CD4-positive, alpha-beta T cell treated with Interleukin-21 for 1 hour (primary cell): ENCODE data around the gene SYT2.
A peak's percentile ranks its signal among the peaks of the same experiment; 100 is the strongest.
"Not testable (repeated sequence)": the region's sequence is repeated elsewhere in the genome, so short reads cannot be mapped to it uniquely, and the experiment has no call there.

Source experiments
- DNase-seq: peaks from one replicate; pipeline ENCODE4 v3.0.0-alpha.2; 2020

SYT2 gene

GRCh38 chr1:202710070-202711045 is at the start of gene SYT2:
Gene SYT2, minus strand, starts transcription at chr1:202710454. Its CDS starts 104,682 bp downstream, at chr1:202605772.
- DNase-seq: no peak

- DNase-seq: no peak
Measured at GRCh38 chr1:202756391-202756790, 46.1 kb upstream of the SYT2 start.

GRCh38 chr1:202754293-202754692 is 44.0 kb upstream of the SYT2 start:
- DNase-seq: no peak

- DNase-seq: no peak
Measured at GRCh38 chr1:202752774-202753173, 42.5 kb upstream of the SYT2 start.

- peak; percentile 29 for DNase-seq
Measured at GRCh38 chr1:202750761-202751160, 40.5 kb upstream of the SYT2 start.

- no peak for DNase-seq
Measured at GRCh38 chr1:202750024-202750423, 39.8 kb upstream of the SYT2 start.

GRCh38 chr1:202745323-202745888 is 35.2 kb upstream of the SYT2 start:
- DNase-seq: no peak

- not testable (repeated sequence) for DNase-seq
Measured at GRCh38 chr1:202744770-202745169, 34.5 kb upstream of the SYT2 start.

GRCh38 chr1:202742496-202742895 is 32.2 kb upstream of the SYT2 start:
- no peak for DNase-seq

- DNase-seq: no peak
Measured at GRCh38 chr1:202733251-202733650, 23.0 kb upstream of the SYT2 start.

GRCh38 chr1:202728951-202729350 is 18.7 kb upstream of the SYT2 start:
- no peak for DNase-seq

GRCh38 chr1:202725526-202725925 is 15.3 kb upstream of the SYT2 start:
- DNase-seq: no peak

- no peak for DNase-seq
Measured at GRCh38 chr1:202723708-202724107, 13.5 kb upstream of the SYT2 start.

- DNase-seq: not testable (repeated sequence)
Measured at GRCh38 chr1:202723046-202723445, 12.8 kb upstream of the SYT2 start.

GRCh38 chr1:202716654-202717053 is 6.4 kb upstream of the SYT2 start:
- DNase-seq: no peak

GRCh38 chr1:202714202-202714601 is 3.9 kb upstream of the SYT2 start:
- not testable (repeated sequence) for DNase-seq

- no peak for DNase-seq
Measured at GRCh38 chr1:202713110-202713509, 2.9 kb upstream of the SYT2 start.

GRCh38 chr1:202711949-202712635 is 1.8 kb upstream of the SYT2 start:
- DNase-seq: no peak

GRCh38 chr1:202709276-202710041 is 795 bp downstream of the SYT2 start:
- DNase-seq: no peak

- DNase-seq: no peak
Measured at GRCh38 chr1:202708456-202709275, 1.6 kb downstream of the SYT2 start.

- DNase-seq: no peak
Measured at GRCh38 chr1:202706851-202707250, 3.4 kb downstream of the SYT2 start.

- no peak for DNase-seq
Measured at GRCh38 chr1:202704601-202705000, 5.7 kb downstream of the SYT2 start.
